ENCODE data around the gene ELMO2.

ELMO2 gene

GRCh38 chr20:46354207-46354555 is 52.2 kb downstream of the ELMO2 start:
- Histone ChIP-seq H3F3A (ENCODE audit: insufficient read depth, low read length) (no peaks in the 10 kb centered on the region), H3K27me3 (ENCODE audit: insufficient read depth, low read length) (no peaks in the 10 kb centered on the region), H2AFZ (ENCODE audit: low read length) (no peak overlapping the region), H3K9me2 (ENCODE audit: low read depth, low read length) (no peaks in the 10 kb centered on the region), H3K4me3 (ENCODE audit: low read depth, low read length, poor library complexity, severe bottlenecking) (no peak overlapping the region), H3K79me2 (ENCODE audit: insufficient read depth, low read length) (no peaks in the 10 kb centered on the region), H3K27ac (ENCODE audit: low read depth, low read length, poor library complexity, severe bottlenecking) (no peak overlapping the region), H3K9ac (ENCODE audit: low read length) (no peak overlapping the region), H3K36me3 (ENCODE audit: insufficient read depth, low read length) (peaks cover 23% of the 10 kb centered on the region), H3K4me2 (ENCODE audit: low read length) (no peak overlapping the region), H3K4me1 (ENCODE audit: insufficient read depth, low read length, severe bottlenecking) (peaks cover 17% of the 10 kb centered on the region), H3K9me3 (ENCODE audit: low read length) (no peaks in the 10 kb centered on the region), H4K20me1 (ENCODE audit: insufficient read depth, low read length) (no peaks in the 10 kb centered on the region)
- TF ChIP-seq CTCF (IDR thresholded peaks at IDR 0.05; ENCODE audit: low read length) (no peak), EZH2 (IDR thresholded peaks at IDR 0.05; ENCODE audit: borderline replicate concordance, low read length) (no peak)

- no peaks in the 10 kb centered on the region for H3K9me2 ChIP-seq (ENCODE audit: low read depth, low read length)
- H2AFZ ChIP-seq (ENCODE audit: low read length), result no peak overlapping the region
- H3K27me3 ChIP-seq (ENCODE audit: insufficient read depth, low read length), result no peaks in the 10 kb centered on the region
- no peak overlapping the region for H3K27ac ChIP-seq (ENCODE audit: low read depth, low read length, poor library complexity, severe bottlenecking)
- no peaks in the 10 kb centered on the region for H3K79me2 ChIP-seq (ENCODE audit: insufficient read depth, low read length)
- H4K20me1 ChIP-seq (ENCODE audit: insufficient read depth, low read length), result no peaks in the 10 kb centered on the region
- 0 out of 2 replicates have a peak, but pooled peaks cover 2% of the 10 kb centered on the region for H3F3A ChIP-seq (ENCODE audit: insufficient read depth, low read length)
- no peak overlapping the region for H3K9ac ChIP-seq (ENCODE audit: low read length)
- no peak overlapping the region for H3K4me3 ChIP-seq (ENCODE audit: low read depth, low read length, poor library complexity, severe bottlenecking)
- H3K4me2 ChIP-seq (ENCODE audit: low read length), result no peak overlapping the region
- TF ChIP-seq CTCF (IDR thresholded peaks at IDR 0.05; ENCODE audit: low read length) (no peak), EZH2 (IDR thresholded peaks at IDR 0.05; ENCODE audit: borderline replicate concordance, low read length) (no peak)
- peaks cover 19% of the 10 kb centered on the region for H3K4me1 ChIP-seq (ENCODE audit: insufficient read depth, low read length, severe bottlenecking)
- peaks cover 23% of the 10 kb centered on the region for H3K36me3 ChIP-seq (ENCODE audit: insufficient read depth, low read length)
- H3K9me3 ChIP-seq (ENCODE audit: low read length), result no peaks in the 10 kb centered on the region
These were observed 52.8 kb downstream of the ELMO2 start for GRCh38 chr20:46353500-46354206.

- peaks cover 19% of the 10 kb centered on the region for H3K4me1 ChIP-seq (ENCODE audit: insufficient read depth, low read length, severe bottlenecking)
These were observed 54.0 kb downstream of the ELMO2 start for GRCh38 chr20:46352370-46352938.

More at GRCh38 chr20:46352370-46352938, 54.0 kb downstream of the ELMO2 start:
- Histone ChIP-seq H3K9ac (ENCODE audit: low read length) (no peak overlapping the region), H3K27ac (ENCODE audit: low read depth, low read length, poor library complexity, severe bottlenecking) (no peak overlapping the region), H4K20me1 (ENCODE audit: insufficient read depth, low read length) (no peaks in the 10 kb centered on the region), H3K9me2 (ENCODE audit: low read depth, low read length) (no peaks in the 10 kb centered on the region), H3K4me2 (ENCODE audit: low read length) (no peak overlapping the region), H3K36me3 (ENCODE audit: insufficient read depth, low read length) (peaks cover 23% of the 10 kb centered on the region), H3K9me3 (ENCODE audit: low read length) (no peaks in the 10 kb centered on the region), H3F3A (ENCODE audit: insufficient read depth, low read length) (0 out of 2 replicates have a peak, but pooled peaks cover 2% of the 10 kb centered on the region), H3K27me3 (ENCODE audit: insufficient read depth, low read length) (no peaks in the 10 kb centered on the region), H2AFZ (ENCODE audit: low read length) (no peak overlapping the region), H3K4me3 (ENCODE audit: low read depth, low read length, poor library complexity, severe bottlenecking) (no peak overlapping the region), H3K79me2 (ENCODE audit: insufficient read depth, low read length) (no peaks in the 10 kb centered on the region)
- TF ChIP-seq CTCF (IDR thresholded peaks at IDR 0.05; ENCODE audit: low read length) (no peak), EZH2 (IDR thresholded peaks at IDR 0.05; ENCODE audit: borderline replicate concordance, low read length) (no peak)
